ENCODE measurements around the gene ZNF598. TPM values are rescaled to one million over a fixed set of nuclear protein-coding genes. Genes with fewer than 3 reads are reported as not detected.
A peak's percentile ranks its signal among the peaks of the same experiment; 100 is the strongest.

The ZNF598 gene
- polyA plus RNA-seq, 2 of the 4 experiments (the other 2 are of a cell fraction): 17.7 to 33.8 TPM

GRCh38 chr16:1960665-1961630 lies 48.7 kb downstream of the ZNF598 start (continued):
- TF ChIP-seq FOSL2 (IDR thresholded peaks at IDR 0.05) (no peak), FOSL2 (CRISPR knock-in tag; IDR thresholded peaks at IDR 0.05) (no peak), CHD4 (IDR thresholded peaks at IDR 0.05; ENCODE audit: borderline replicate concordance) (no peak), NPAS2 (CRISPR knock-in tag; IDR thresholded peaks at IDR 0.05; ENCODE audit: borderline replicate concordance) (no peak), KDM5A (IDR thresholded peaks at IDR 0.05) (no peak), RNF2 (IDR thresholded peaks at IDR 0.05; ENCODE audit: borderline replicate concordance, low read depth) (no peak), HOXA7 (CRISPR knock-in tag; IDR thresholded peaks at IDR 0.05) (peak; percentile 94), HOXB5 (CRISPR knock-in tag; IDR thresholded peaks at IDR 0.05) (0 out of 2 replicates have a peak, but pooled peaks have one; percentile 39), CEBPB (IDR thresholded peaks at IDR 0.05) (no peak; a peak in 1 of 4 replicates), FOXS1 (CRISPR knock-in tag; IDR thresholded peaks at IDR 0.05) (no peak), EP300 (IDR thresholded peaks at IDR 0.05) (no peak), BHLHE40 (IDR thresholded peaks at IDR 0.05; ENCODE audit: low read depth, low read length) (no peak), GATA3 (IDR thresholded peaks at IDR 0.05; ENCODE audit: borderline replicate concordance) (no peak; the same call in 1 of the 2 replicates), ELK1 (IDR thresholded peaks at IDR 0.05; ENCODE audit: low read depth, low read length) (no peak), SREBF2 (IDR thresholded peaks at IDR 0.05) (no peak), ZNF302 (CRISPR knock-in tag; IDR thresholded peaks at IDR 0.05) (no peak), EHMT2 (IDR thresholded peaks at IDR 0.05; ENCODE audit: low read depth) (no peak), PBX3 (IDR thresholded peaks at IDR 0.05) (peak; percentile 88), MAFK (IDR thresholded peaks at IDR 0.05; ENCODE audit: partially characterized antibody) (no peak), RFX5 (IDR thresholded peaks at IDR 0.05) (no peak), TP53 (CRISPR knock-in tag; IDR thresholded peaks at IDR 0.05) (peak; percentile 91; the same call in 1 of the 2 replicates), RARB (CRISPR knock-in tag; IDR thresholded peaks at IDR 0.05) (peak; percentile 90), HMGXB4 (CRISPR knock-in tag; IDR thresholded peaks at IDR 0.05; ENCODE audit: borderline replicate concordance) (peak; percentile 67; the same call in 1 of the 2 replicates), ZC3H11A (IDR thresholded peaks at IDR 0.05) (no peak), NFE2L2 (conservative IDR thresholded peaks at IDR 0.05; ENCODE audit: low read length) (no peak), MYC (IDR thresholded peaks at IDR 0.05; ENCODE audit: borderline replicate concordance, low read length) (no peak), RCOR1 (IDR thresholded peaks at IDR 0.05; ENCODE audit: low read depth, low read length) (no peak), FOSB (CRISPR knock-in tag; IDR thresholded peaks at IDR 0.05) (peak; percentile 92)
